HG02938 (cell line): ENCODE measurements around the gene DCDC2.
"Not testable (repeated sequence)": the region's sequence is repeated elsewhere in the genome, so short reads cannot be mapped to it uniquely, and the experiment has no call there.

Experiments
- ATAC-seq: cut with Tn5 transposase; IDR thresholded peaks from one replicate; pipeline ENCODE4 v1.9.1; 2021; ENCODE audit warnings: mild to moderate bottlenecking, moderate library complexity; ENCODE audit not compliant: unreplicated experiment

DCDC2 gene

DNA sequence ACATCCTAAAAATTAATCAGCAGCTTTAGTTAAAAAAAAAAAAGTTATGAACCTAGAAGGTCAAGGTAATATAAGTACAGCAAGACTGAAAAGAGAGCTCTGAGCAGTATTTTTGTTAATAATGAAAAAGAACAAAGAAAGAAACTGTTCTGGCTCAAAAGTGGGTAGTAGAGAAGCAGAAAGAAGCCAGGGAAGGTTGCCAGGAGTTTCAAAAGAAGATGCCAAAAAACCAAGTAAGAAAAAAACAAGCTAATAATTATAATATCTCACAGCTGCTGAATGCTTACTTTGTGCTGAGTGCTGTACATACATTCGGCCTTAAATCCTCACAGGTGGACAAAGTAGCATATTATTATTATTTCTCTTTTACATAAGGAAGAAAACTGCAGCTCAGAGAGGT lies 200.0 kb downstream of the DCDC2 start:
- ATAC-seq, result no peak

GRCh38 chr6:24154121-24154520 lies 203.7 kb downstream of the DCDC2 start:
- no peak for ATAC-seq

DNA sequence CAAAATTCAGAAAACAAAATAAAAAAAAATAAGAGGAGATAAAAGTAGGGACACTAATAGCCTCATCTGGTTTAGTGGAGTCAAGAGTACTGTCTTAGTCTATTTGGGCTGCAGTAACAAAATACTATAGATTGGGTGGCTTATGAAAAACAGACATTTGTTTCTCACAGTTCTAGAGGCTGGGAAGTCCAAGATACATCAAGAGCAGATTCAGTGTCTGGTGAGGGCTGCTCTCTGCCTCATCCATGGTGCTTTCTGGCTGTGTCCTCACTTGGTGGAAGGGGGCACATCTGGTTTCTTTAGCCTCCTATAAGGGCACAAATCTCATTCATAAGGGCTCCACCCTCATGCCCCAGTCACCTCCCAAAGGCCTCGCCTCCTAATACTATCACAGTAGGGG lies 205.8 kb downstream of the DCDC2 start:
- ATAC-seq, result no peak

DNA sequence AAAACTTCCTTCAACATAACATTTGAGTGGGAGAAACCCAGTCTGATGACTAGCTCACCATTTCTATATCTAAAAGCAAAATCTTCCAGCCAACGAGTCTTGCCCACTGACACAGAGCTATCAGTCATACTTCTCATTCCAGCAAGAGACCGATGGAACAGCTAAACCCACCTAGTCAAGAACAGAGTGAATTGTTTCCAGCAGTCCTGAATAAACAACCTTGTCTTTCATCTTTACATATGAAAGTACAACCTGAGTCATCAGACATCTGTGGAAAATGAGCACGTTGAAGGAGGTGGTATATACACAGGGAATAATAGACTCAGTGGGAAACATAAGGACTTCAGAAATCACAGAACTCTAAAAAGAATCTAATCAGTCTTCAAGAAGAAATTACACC lies 208.0 kb downstream of the DCDC2 start:
- no peak for ATAC-seq

DNA sequence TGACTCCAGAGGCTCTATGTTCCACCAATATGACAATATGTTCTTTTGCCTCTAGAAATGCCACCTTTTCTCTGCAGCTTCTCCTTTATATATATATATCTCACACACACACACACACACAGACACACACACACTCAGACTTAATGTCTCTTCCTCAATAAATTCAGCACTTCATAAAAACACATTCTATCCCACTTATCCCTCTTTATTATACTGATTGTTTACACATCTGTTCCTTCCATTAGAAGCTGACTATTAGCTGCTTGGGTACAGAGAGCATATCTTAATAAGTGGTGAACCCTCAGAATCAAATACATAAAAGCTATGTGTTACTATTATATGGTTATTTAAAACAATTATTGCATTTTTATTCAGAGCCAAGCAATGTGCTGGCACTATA lies 208.6 kb downstream of the DCDC2 start:
- ATAC-seq, result no peak

DNA sequence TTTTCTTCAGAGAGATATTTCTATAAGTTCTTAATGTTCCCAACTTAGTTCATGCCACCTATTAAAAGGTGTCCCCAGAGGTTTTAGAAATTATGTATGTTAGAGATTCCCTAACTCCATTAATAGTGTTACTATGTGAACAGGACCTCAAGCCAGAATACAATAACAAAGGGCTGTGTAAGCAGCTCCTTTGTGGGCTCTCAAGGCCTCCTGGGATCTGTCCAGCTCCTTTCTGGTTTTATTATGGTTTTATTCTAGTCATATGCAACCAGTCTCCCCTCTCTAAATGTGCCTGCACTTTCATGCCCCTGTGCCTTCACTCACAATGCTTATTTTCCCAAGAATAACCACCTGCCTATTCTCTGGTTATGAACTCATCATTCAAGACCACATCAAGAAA lies 209.2 kb downstream of the DCDC2 start:
- ATAC-seq, result no peak

GRCh38 chr6:24148154-24148570 lies 209.7 kb downstream of the DCDC2 start:
- ATAC-seq, result no peak

DNA sequence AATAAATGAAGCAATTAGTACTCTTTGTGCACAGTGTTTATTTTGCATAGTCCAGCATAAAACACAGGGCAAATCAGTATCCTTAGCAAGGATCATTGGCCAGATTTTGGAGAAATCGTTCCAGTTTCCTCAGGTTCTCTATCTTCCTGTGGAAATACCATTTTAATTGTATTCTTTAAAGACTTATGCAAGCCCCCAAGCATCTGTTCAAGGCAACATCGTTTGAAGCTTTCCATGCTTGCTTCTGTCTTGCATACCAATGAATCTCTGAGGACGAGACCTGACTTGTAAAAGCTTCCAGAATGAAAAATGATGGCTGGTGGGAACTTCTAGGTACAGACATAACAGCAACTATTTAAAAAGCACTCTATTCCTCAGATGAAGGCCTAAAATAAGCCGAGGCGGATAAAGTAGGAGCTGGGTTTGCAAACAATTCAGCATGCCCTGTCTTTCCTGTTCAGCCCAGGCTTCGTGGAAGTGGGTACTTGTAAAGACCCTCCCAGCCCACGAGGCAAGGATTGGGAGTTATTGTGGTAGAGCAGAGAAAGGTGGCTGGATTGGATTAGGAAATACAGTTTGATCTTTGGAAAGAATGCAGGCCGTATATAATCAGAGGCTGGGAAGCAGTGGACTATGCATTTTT lies 210.2 kb downstream of the DCDC2 start:
- no peak for ATAC-seq

DNA sequence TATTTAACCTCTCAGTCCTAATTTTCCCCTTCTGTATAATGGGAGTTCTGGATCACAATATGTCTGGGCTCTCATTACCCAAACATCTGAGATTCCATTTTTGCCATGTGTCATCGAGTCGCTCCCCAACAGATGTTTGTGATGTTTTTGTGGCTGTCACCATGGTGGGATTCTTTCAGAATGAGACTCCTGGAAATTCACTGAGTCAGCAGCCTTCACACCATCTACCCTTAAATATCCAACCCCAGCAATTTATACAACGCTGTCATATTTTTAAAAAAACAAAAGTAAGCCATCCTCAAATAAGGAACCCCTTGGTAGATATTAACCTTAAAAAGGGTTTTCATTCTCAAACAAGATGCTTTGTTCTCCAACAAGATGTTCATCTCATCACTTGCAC lies 211.0 kb downstream of the DCDC2 start:
- ATAC-seq, result no peak

DNA sequence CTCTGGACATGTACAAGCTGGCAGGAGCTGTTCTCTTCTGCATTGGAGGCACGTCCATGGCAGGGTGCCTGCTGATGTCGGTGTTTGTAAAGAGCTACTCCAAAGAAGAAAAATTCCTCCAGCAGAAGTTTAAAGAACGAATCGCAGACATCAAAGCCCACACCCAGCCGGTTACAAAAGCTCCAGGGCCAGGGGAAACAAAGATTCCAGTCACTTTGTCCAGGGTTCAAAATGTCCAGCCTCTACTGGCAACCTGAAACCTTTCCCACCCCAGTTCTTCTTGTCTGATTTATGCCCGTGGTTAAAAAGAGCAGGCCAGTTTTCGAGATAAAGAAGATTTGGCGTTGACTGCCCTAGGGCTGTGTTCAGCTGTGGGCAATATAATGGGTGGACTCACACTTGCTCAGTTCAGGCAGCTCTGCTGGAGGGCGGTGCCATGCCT lies 212.1 kb downstream of the DCDC2 start:
- no peak for ATAC-seq

DNA sequence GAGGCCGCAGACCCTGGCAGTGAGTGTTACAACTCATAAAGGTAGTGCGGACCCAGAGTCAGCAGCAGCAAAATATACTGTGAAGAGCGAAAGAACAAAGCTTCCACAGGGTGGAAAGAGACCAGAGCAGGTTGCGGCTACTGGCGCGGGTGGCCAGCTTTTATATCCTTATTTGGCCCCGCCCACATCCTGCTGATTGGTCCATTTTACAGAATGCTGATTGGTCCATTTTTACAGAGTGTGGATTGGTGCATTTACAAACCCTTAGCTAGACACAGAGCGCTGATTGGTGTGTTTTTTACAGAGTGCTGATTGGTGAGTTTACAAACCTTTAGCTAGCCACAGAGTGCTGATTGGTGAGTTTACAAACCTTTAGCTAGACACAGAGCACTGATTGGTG lies 215.1 kb downstream of the DCDC2 start:
- ATAC-seq, result not testable (repeated sequence)

GRCh38 chr6:24140591-24140990 lies 217.3 kb downstream of the DCDC2 start:
- no peak for ATAC-seq

GRCh38 chr6:24139639-24140038 lies 218.2 kb downstream of the DCDC2 start:
- ATAC-seq, result no peak

DNA sequence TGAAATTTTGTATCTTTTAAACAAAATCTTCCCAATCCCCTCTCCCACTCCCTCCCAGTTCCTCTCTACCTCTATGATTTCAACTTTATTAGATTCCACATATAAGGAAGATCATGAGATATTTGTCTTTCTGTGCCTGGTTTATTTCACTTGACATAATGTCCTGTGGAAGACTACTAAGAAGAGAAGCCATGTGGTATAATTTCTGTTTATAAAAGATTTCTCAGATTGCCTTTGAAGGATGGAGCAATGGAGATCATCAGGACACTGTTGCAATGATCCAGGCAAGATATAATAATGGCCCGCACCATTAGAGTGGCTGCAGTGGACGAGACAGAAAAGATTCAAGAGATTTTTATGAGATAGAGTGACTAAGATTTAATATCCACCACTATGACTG lies 218.8 kb downstream of the DCDC2 start:
- ATAC-seq, result no peak

GRCh38 chr6:24131751-24132150 lies 226.1 kb downstream of the DCDC2 start:
- no peak for ATAC-seq

- no peak for ATAC-seq
Observed at GRCh38 chr6:24127316-24127715, 230.5 kb downstream of the DCDC2 start.

GRCh38 chr6:24126586-24127192 lies 231.2 kb downstream of the DCDC2 start:
- ATAC-seq, result peak; percentile 70

GRCh38 chr6:24125980-24126379 lies 231.9 kb downstream of the DCDC2 start, which contains the start of gene NRSN1:
Gene NRSN1 (plus strand): TSS chr6:24126215. CDS start chr6:24134328, 8,113 bp downstream.
- no peak for ATAC-seq

DNA sequence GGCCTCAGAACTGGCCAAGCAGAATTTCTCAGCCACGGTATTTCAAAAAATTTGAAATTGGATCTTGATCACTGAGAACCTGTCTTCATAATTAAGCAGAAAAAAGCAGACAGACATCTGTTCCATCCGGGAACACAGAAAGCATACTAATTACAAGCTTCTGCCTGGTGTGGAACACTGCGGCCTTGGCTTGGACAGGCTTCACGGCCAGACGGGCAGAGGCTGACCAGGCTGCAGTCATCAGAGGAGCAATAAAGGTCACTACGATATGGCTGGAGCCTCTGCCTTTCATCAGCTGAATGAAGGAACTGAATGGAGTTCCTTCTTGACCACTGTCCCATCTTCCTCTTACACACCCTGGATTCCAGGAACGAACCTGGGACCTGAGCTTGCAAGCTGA lies 235.7 kb downstream of the DCDC2 start:
- no peak for ATAC-seq
